Skeletal muscle satellite cell (primary cell): ENCODE data around the gene PCLO.

ENCODE experiments used
- H3K27me3 ChIP-seq: 2 replicates; pipeline ENCODE4 v1.7.0; 2013; ENCODE audit warnings: low read length; ENCODE audit not compliant: control insufficient read depth, insufficient read depth
- H3K36me3 ChIP-seq: 2 replicates; pipeline ENCODE4 v1.7.0; 2013; ENCODE audit warnings: mild to moderate bottlenecking, control low read depth, low read length; ENCODE audit not compliant: insufficient read depth
- H3K4me1 ChIP-seq: 2 replicates; pipeline ENCODE4 v1.7.0; 2013; ENCODE audit warnings: low read length; ENCODE audit not compliant: control insufficient read depth, insufficient read depth
- H3K4me2 ChIP-seq: 2 replicates; pipeline ENCODE4 v1.7.0; 2013; ENCODE audit warnings: mild to moderate bottlenecking, low read length
- H3K4me3 ChIP-seq: 2 replicates; pipeline ENCODE4 v1.7.0; 2013; ENCODE audit warnings: low read length
- H3K9ac ChIP-seq: 2 replicates; pipeline ENCODE4 v1.7.0; 2013; ENCODE audit warnings: mild to moderate bottlenecking, low read depth, low read length, moderate library complexity
- H3K9me3 ChIP-seq: replicated peaks from 2 replicates; pipeline ENCODE4 v1.7.0; 2013; ENCODE audit warnings: mild to moderate bottlenecking, control low read depth, low read length

The PCLO gene

GRCh38 chr7:82985144-82985802, 177.4 kb downstream of the PCLO start:
- Histone ChIP-seq H3K9ac (no peak overlapping the region), H3K9me3 (no peaks in the 10 kb centered on the region), H3K4me2 (no peak overlapping the region), H3K36me3 (no peaks in the 10 kb centered on the region), H3K4me3 (no peak overlapping the region), H3K4me1 (no peaks in the 10 kb centered on the region), H3K27me3 (no peaks in the 10 kb centered on the region)

- no peaks in the 10 kb centered on the region for H3K9me3 ChIP-seq
- no peaks in the 10 kb centered on the region for H3K36me3 ChIP-seq
- H3K4me2 ChIP-seq: no peak overlapping the region
- no peak overlapping the region for H3K4me3 ChIP-seq
- H3K9ac ChIP-seq: no peak overlapping the region
- no peaks in the 10 kb centered on the region for H3K27me3 ChIP-seq
- H3K4me1 ChIP-seq: no peaks in the 10 kb centered on the region
Observed at GRCh38 chr7:82980130-82980788, 182.4 kb downstream of the PCLO start.

- H3K9ac ChIP-seq: no peak overlapping the region
- no peak overlapping the region for H3K4me3 ChIP-seq
- no peaks in the 10 kb centered on the region for H3K4me1 ChIP-seq
- no peaks in the 10 kb centered on the region for H3K36me3 ChIP-seq
- no peaks in the 10 kb centered on the region for H3K9me3 ChIP-seq
- H3K4me2 ChIP-seq: no peak overlapping the region
- H3K27me3 ChIP-seq: no peaks in the 10 kb centered on the region
Observed at GRCh38 chr7:82975811-82976468, 186.7 kb downstream of the PCLO start.

GRCh38 chr7:82972135-82972534, 190.5 kb downstream of the PCLO start:
- Histone ChIP-seq H3K4me2 (no peak overlapping the region), H3K9me3 (no peaks in the 10 kb centered on the region), H3K4me1 (no peaks in the 10 kb centered on the region), H3K4me3 (no peak overlapping the region), H3K9ac (no peak overlapping the region), H3K36me3 (no peaks in the 10 kb centered on the region), H3K27me3 (no peaks in the 10 kb centered on the region)

GRCh38 chr7:82965088-82966036, 197.3 kb downstream of the PCLO start:
- H3K4me2 ChIP-seq: no peak overlapping the region
- H3K4me3 ChIP-seq: no peak overlapping the region
- no peaks in the 10 kb centered on the region for H3K36me3 ChIP-seq
- no peaks in the 10 kb centered on the region for H3K4me1 ChIP-seq
- no peak overlapping the region for H3K9ac ChIP-seq
- H3K27me3 ChIP-seq: no peaks in the 10 kb centered on the region
- no peaks in the 10 kb centered on the region for H3K9me3 ChIP-seq

GRCh38 chr7:82964150-82964882, 198.4 kb downstream of the PCLO start:
- H3K4me3 ChIP-seq: no peak overlapping the region
- H3K27me3 ChIP-seq: no peaks in the 10 kb centered on the region
- H3K36me3 ChIP-seq: no peaks in the 10 kb centered on the region
- no peak overlapping the region for H3K9ac ChIP-seq
- H3K4me1 ChIP-seq: no peaks in the 10 kb centered on the region
- no peak overlapping the region for H3K4me2 ChIP-seq
- H3K9me3 ChIP-seq: no peaks in the 10 kb centered on the region

- no peak overlapping the region for H3K4me3 ChIP-seq
- no peaks in the 10 kb centered on the region for H3K4me1 ChIP-seq
- H3K36me3 ChIP-seq: no peaks in the 10 kb centered on the region
- H3K27me3 ChIP-seq: no peaks in the 10 kb centered on the region
- no peak overlapping the region for H3K9ac ChIP-seq
- no peak overlapping the region for H3K4me2 ChIP-seq
- H3K9me3 ChIP-seq: no peaks in the 10 kb centered on the region
Observed at GRCh38 chr7:82961240-82961639, 201.4 kb downstream of the PCLO start.

GRCh38 chr7:82959528-82959927, 203.2 kb downstream of the PCLO start:
- Histone ChIP-seq H3K4me1 (no peaks in the 10 kb centered on the region), H3K27me3 (no peaks in the 10 kb centered on the region), H3K4me2 (no peak overlapping the region), H3K36me3 (no peaks in the 10 kb centered on the region), H3K9me3 (no peaks in the 10 kb centered on the region), H3K4me3 (no peak overlapping the region), H3K9ac (no peak overlapping the region)

GRCh38 chr7:82957521-82957920, 205.2 kb downstream of the PCLO start:
- no peaks in the 10 kb centered on the region for H3K36me3 ChIP-seq
- no peak overlapping the region for H3K9ac ChIP-seq
- H3K4me1 ChIP-seq: no peaks in the 10 kb centered on the region
- no peak overlapping the region for H3K4me2 ChIP-seq
- no peaks in the 10 kb centered on the region for H3K9me3 ChIP-seq
- H3K27me3 ChIP-seq: no peaks in the 10 kb centered on the region
- H3K4me3 ChIP-seq: no peak overlapping the region

GRCh38 chr7:82953324-82954027, 209.2 kb downstream of the PCLO start:
- Histone ChIP-seq H3K4me1 (no peaks in the 10 kb centered on the region), H3K9ac (no peak overlapping the region), H3K27me3 (no peaks in the 10 kb centered on the region), H3K9me3 (no peaks in the 10 kb centered on the region), H3K36me3 (no peaks in the 10 kb centered on the region), H3K4me3 (no peak overlapping the region), H3K4me2 (no peak overlapping the region)
